NB4 (cell line): ENCODE data around the gene GCFC2.

Experiments
- DNase-seq: peaks from one replicate; pipeline ENCODE4 v3.0.0; 2010; ENCODE audit warnings: low read depth
- H3K4me3 ChIP-seq: one replicate; pipeline ENCODE4 v1.5.1; 2011; ENCODE audit warnings: mild to moderate bottlenecking, low read depth, low read length, moderate library complexity
- MYC ChIP-seq: IDR thresholded peaks from 2 replicates; pipeline ENCODE4 v1.6.1; 2011; ENCODE audit warnings: low read depth, low read length
- POLR2A ChIP-seq: IDR thresholded peaks from 2 replicates; pipeline ENCODE4 v1.6.1; 2011; ENCODE audit warnings: mild to moderate bottlenecking; ENCODE audit not compliant: insufficient read length; ENCODE audit errors: extremely low read depth
- TF ChIP-seq, protein P1 (sequence below): IDR thresholded peaks from one replicate; pipeline ENCODE4 v1.5.1; 2012; ENCODE audit warnings: low read depth, low read length
- TF ChIP-seq, protein P2 (sequence below): IDR thresholded peaks from 2 replicates; pipeline ENCODE4 v1.6.1; 2011; ENCODE audit warnings: low read depth, low read length

The GCFC2 gene

DNA sequence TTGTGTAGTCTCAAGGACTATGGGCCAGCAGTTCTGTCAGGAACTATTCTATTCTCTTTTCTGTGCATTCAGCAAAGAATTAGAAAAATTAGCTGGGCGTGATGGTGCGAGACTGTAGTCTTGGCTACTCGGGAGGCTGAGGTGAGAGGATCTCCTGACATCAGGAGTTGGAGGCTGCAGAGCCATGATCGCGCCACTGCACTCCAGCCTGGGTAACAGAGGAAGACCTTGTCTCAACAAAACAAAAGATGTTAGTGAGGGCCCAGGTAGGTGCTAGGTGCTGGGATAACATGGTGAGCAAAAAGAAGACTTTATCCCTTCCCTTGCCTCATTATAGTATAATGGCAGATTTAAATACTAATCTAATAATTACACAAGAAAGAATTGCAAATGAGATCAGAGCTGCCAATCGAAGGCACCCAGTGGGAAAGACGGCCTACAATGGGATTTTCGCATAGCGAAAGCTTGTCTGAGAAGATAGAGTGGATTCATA lies 64.6 kb downstream of the GCFC2 start:
- TF ChIP-seq, protein P1, sequence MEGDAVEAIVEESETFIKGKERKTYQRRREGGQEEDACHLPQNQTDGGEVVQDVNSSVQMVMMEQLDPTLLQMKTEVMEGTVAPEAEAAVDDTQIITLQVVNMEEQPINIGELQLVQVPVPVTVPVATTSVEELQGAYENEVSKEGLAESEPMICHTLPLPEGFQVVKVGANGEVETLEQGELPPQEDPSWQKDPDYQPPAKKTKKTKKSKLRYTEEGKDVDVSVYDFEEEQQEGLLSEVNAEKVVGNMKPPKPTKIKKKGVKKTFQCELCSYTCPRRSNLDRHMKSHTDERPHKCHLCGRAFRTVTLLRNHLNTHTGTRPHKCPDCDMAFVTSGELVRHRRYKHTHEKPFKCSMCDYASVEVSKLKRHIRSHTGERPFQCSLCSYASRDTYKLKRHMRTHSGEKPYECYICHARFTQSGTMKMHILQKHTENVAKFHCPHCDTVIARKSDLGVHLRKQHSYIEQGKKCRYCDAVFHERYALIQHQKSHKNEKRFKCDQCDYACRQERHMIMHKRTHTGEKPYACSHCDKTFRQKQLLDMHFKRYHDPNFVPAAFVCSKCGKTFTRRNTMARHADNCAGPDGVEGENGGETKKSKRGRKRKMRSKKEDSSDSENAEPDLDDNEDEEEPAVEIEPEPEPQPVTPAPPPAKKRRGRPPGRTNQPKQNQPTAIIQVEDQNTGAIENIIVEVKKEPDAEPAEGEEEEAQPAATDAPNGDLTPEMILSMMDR, result no peak
- TF ChIP-seq MYC (no peak), POLR2A (no peak)
- TF ChIP-seq, protein P2, sequence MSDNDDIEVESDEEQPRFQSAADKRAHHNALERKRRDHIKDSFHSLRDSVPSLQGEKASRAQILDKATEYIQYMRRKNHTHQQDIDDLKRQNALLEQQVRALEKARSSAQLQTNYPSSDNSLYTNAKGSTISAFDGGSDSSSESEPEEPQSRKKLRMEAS, result no peak
- no peak for DNase-seq

DNA sequence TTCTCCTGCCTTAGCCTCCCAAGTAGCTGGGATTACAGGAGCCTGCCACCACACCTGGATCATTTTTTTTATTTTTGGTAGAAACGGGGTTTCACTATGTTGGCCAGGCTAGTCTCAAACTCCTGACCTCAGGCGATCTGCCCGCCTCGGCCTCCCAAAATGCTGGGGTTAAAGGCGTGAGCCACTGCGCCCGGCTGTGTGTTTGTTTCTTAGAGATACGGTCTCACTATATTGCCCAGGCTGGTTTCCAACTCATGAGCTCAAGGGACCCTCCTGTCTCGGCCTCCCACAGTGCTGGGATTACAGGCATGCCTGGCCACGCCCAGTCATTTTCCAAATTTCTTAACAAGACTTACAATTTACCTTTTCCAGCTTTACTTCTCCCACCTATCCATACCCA lies 65.1 kb downstream of the GCFC2 start:
- no peak for TF ChIP-seq POLR2A
- no peak for TF ChIP-seq MYC
- TF ChIP-seq, protein P2, result no peak
- TF ChIP-seq, protein P1, result no peak
- H3K4me3 ChIP-seq, result no peak overlapping the region
- DNase-seq, result no peak

More for the DNA sequence above, 64.6 kb downstream of the GCFC2 start:
- H3K4me3 ChIP-seq, result peak overlapping the region; percentile 98

DNA sequence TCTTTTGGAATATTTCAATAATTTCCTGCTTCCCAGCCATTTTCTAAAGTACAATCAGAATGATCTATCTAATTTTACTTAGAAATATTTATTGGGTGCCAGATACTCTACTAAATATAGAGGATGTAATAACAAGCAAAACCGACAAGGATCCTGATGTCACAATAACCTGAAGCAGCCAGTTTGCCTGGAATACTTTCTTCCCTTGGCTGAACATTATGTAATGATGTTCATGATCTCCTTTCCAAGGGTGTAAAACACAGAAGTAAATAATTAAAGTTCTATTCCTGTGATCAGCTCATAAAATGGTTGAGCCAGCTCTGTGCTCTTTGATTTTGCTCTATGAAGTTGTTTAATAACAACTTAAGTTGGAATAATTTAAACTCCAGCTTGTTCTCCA lies 66.7 kb downstream of the GCFC2 start:
- TF ChIP-seq MYC, result no peak

DNA sequence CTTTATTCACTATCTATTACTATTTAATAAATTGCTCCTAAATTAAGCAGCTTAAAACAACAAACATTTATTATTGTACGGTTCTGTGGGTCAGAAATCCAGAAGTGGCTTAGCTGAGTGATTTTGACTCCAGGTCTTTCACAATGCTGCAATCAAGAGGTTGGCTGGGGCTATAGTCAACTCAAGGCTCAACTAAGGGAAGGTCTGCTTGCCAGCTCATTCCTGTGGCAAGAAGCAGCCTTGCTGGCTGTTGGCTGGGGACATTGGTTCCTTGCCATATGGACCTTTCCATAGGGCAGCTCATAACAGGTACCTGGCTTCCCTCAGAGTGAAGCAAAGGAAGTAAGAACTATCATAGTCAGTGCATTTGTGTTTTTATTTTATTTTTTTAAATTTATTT lies 69.1 kb downstream of the GCFC2 start:
- H3K4me3 ChIP-seq, result no peak overlapping the region
- no peak for DNase-seq
- TF ChIP-seq POLR2A, result no peak
- TF ChIP-seq, protein P2, result no peak
- TF ChIP-seq, protein P1, result no peak
- TF ChIP-seq MYC, result no peak

More for the DNA sequence above, 66.7 kb downstream of the GCFC2 start:
- H3K4me3 ChIP-seq, result no peak overlapping the region
- no peak for DNase-seq

DNA sequence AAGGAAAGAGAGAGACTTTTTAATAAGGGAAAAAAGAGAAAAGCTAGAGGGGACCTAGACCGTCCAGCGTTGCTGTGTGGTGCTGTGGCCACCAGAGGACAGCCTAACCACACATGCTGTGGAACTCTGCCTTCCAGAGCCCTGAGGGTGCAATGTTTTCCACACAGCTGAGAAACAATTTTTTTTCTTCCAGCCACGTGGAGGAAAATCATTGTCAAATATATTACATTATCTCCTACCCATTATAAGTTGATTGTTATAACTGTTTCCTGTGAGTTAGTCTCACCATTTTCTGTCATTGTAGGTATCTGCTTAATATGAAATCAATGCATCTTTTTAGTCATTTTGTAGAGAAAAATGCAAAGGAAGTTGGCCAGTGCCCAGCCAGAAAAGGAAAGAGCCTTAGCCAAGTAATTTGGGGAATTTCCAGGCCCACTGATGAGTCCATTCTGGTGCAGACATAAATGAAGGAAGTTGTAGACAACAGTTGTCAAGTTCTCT lies 70.0 kb downstream of the GCFC2 start:
- DNase-seq, result peak; percentile 68
- TF ChIP-seq, protein P1, result peak; percentile 100
- TF ChIP-seq POLR2A, result no peak
- peak; percentile 71 for TF ChIP-seq MYC
- TF ChIP-seq, protein P2, result peak; percentile 78; the same call in 1 of the 2 replicates
- no peak overlapping the region for H3K4me3 ChIP-seq

DNA sequence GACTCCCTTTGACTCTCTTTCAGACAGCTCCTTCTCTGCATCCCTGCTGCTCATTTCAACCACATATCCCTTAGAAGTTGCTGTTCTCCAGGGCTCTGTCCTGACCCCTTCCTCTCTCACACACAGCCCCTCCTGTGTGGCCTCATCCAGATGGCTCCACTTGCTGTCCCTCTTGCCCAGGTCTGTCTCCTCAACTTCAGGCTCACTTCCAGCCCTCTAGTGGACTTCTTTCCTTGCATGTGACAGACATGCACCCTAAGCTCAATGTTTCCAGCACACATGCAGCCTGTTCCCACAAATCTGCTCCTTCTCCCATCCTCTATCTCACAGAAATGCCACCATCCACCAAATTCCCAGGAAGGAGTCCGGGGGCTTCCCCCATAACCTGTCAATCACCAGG lies 73.1 kb downstream of the GCFC2 start:
- TF ChIP-seq MYC, result no peak
- TF ChIP-seq, protein P2, result no peak
- no peak for TF ChIP-seq POLR2A
- TF ChIP-seq, protein P1, result no peak
- no peak for DNase-seq
- no peak overlapping the region for H3K4me3 ChIP-seq
